Measurements from ENCODE around the gene ZNF436.

ZNF436 gene

DNA sequence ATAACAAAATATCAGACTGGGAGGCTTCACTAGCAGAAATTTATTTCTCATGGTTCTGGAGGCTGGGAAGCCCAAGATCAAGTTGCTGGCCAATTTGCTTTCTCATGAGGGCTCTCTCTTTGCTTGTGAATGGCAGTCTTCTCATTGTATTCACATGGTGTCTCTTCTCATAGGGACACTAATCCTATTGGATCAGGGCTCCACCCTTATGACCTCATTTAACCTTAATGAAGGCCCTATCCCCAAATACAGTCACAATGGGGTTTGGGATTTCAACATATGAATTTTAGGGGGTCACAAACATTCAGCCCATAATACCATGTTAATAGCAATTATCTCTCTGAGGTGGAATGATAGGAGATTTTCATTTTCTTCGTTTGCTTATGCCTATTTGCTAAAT is 29.6 kb upstream of the ZNF436 start:
- H3K27ac Mint-ChIP-seq: no peak overlapping the region
- H3K27me3 Mint-ChIP-seq: peaks cover 4 to 5% of the 10 kb centered on the region in 2 donors
- H3K4me1 Mint-ChIP-seq: peaks cover 0 to 2% of the 10 kb centered on the region in 2 donors
- no peaks in the 10 kb centered on the region for H3K36me3 Mint-ChIP-seq
- H3K4me3 Mint-ChIP-seq: no peak overlapping the region
- no peaks in the 10 kb centered on the region for H3K9me3 Mint-ChIP-seq
- no peak for ATAC-seq (replicated peaks)
- DNase-seq: no peak

DNA sequence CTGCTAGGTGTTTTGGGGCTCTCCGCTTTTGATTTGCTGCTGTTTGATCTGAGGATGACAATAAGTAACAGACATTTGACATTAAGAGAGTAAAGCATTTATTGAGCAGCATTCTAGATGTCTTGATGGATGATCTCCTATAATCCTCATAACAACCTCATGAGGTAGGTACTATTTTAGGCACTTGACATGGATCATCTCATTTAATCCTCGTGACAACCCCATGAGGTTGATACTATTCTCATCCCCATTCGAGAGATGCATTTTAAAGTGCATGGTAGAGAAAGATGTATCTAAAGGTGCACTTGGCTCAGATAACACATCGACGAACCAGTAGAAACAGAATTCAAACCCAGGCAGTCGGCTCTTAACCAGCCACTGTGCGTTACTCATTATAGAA is 28.3 kb upstream of the ZNF436 start:
- H3K27me3 Mint-ChIP-seq: peaks cover 4 to 5% of the 10 kb centered on the region in 2 donors
- no peak overlapping the region for H3K4me3 Mint-ChIP-seq
- ATAC-seq (replicated peaks): no peak
- H3K4me1 Mint-ChIP-seq: no peaks in the 10 kb centered on the region
- no peaks in the 10 kb centered on the region for H3K36me3 Mint-ChIP-seq
- no peak for DNase-seq
- H3K9me3 Mint-ChIP-seq: no peaks in the 10 kb centered on the region
- no peak overlapping the region for H3K27ac Mint-ChIP-seq

DNA sequence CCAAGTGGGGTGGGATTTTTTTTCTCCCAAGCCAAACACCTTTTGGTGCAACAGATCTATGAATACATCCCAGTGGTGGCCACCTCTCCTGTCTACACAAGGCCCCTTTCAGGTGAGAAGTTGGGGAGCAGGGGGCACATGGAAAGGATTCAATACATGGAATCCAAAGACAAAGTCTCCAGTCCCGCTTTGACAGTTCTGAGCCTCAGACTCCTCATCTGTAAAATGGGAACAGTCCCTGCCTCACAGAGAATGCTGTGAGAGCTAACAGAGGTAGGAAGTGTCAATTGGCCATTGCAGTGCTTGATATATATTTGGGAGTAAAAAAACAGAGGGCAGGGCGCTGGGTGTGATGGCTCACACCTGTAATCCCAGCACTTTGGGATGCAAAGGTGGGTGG is 26.7 kb upstream of the ZNF436 start:
- Mint-ChIP-seq H3K4me3 (no peak overlapping the region), H3K9me3 (no peaks in the 10 kb centered on the region), H3K27ac (no peak overlapping the region), H3K36me3 (no peaks in the 10 kb centered on the region), H3K4me1 (no peaks in the 10 kb centered on the region), H3K27me3 (peaks cover 4 to 5% of the 10 kb centered on the region in 2 donors)
- DNase-seq (no peak), ATAC-seq (replicated peaks) (no peak)

DNA sequence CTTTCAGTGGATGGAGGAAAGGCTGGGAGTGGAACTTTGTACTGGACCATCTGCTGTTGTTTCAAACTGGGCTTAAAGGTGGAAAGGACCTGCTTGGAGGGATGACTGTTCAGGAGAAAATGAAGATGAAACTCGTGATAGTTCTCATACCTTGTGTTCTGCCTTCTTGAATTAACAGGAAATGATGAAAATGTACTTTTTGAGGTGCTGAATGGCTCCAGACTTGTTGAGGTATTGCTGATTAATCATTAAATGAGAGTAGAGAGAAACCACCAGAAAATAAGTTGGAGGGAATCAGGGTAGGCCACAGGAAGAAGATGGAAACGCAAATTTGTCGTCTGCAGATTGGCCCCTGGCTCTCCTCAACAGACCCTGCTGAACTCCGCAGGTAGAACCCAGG is 26.2 kb upstream of the ZNF436 start:
- DNase-seq (no peak), ATAC-seq (replicated peaks) (no peak)
- Mint-ChIP-seq H3K4me3 (no peak overlapping the region), H3K4me1 (no peaks in the 10 kb centered on the region), H3K36me3 (no peaks in the 10 kb centered on the region), H3K27ac (no peak overlapping the region), H3K9me3 (no peaks in the 10 kb centered on the region), H3K27me3 (peaks cover 4 to 5% of the 10 kb centered on the region in 2 donors)

DNA sequence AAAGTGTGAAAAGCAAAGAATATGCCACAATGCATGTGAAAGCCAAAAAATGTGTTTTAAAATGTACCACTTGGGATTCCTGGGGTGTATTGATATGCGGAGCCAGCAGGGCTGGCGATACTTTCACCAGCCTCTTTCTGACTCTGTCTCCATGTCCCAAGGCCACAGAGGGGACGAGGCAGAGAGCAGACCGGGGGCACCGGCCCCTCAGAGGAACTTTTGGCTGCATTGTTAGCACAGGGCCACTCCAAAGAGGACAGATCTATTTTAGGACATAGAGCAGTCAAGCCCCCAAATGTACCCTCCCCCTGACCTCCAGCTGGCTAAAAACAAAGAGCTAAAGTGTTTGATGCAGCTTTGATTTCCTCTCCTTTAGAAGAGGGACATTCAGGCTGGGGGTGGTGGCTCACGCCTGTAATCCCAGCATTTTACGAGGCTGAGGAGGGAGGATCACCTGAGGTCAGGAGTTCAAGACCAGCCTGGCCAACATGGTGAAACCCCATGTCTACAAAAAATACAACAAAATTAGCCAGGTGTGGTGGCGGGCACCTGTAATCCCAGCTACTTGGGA is 25.6 kb upstream of the ZNF436 start:
- Mint-ChIP-seq H3K27ac (no peak overlapping the region), H3K9me3 (no peaks in the 10 kb centered on the region), H3K4me3 (no peak overlapping the region), H3K27me3 (peaks cover 4 to 5% of the 10 kb centered on the region in 2 donors), H3K4me1 (no peaks in the 10 kb centered on the region), H3K36me3 (no peaks in the 10 kb centered on the region)
- ATAC-seq (replicated peaks): no peak
- DNase-seq: no peak

DNA sequence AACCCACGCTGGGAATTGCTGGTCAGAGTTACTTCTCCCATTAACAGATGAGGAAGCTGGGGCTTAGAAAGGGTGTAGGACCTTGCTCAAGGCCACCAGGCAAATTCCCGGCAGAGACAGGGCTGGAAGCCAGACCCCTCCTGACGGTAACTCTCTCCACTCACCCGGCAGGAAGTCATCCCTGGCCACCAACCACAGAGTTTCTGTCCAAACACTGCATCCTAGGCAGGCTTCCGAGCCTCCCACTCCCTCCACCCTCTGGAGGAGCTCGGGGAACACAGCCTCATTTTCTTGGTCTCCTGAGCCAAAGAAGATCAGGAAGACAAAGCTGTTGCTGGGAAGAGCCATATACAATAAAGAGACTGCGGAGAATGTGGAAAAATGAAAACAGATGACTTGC is 25.0 kb upstream of the ZNF436 start:
- no peaks in the 10 kb centered on the region for H3K36me3 Mint-ChIP-seq
- DNase-seq: no peak
- no peak for ATAC-seq (replicated peaks)
- H3K9me3 Mint-ChIP-seq: no peaks in the 10 kb centered on the region
- no peaks in the 10 kb centered on the region for H3K4me1 Mint-ChIP-seq
- H3K27me3 Mint-ChIP-seq: peaks cover 4 to 5% of the 10 kb centered on the region in 2 donors
- no peak overlapping the region for H3K4me3 Mint-ChIP-seq
- H3K27ac Mint-ChIP-seq: no peak overlapping the region

DNA sequence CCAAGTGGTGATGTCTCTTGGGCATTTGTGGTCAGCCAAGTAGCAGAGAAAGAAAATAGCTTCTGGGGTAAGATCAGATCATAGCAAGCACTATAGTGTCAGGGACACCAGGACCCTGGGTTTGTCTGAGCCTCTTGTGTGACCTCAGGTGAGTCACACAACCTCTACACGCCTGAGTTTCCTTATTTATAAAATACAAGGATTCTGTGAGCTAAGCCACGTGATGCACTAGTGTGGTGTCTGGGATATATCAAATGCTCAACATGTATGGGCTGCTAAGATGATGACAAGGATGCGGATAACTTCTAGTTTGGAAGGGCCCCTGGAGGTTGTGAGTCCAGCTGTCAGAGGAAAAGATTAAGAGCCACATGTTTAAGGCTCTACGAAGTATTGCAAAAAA is 24.5 kb upstream of the ZNF436 start:
- Mint-ChIP-seq H3K4me1 (no peaks in the 10 kb centered on the region), H3K36me3 (no peaks in the 10 kb centered on the region), H3K27me3 (peaks cover 4 to 5% of the 10 kb centered on the region in 2 donors), H3K27ac (no peak overlapping the region), H3K4me3 (no peak overlapping the region), H3K9me3 (no peaks in the 10 kb centered on the region)
- DNase-seq (no peak), ATAC-seq (replicated peaks) (no peak)

DNA sequence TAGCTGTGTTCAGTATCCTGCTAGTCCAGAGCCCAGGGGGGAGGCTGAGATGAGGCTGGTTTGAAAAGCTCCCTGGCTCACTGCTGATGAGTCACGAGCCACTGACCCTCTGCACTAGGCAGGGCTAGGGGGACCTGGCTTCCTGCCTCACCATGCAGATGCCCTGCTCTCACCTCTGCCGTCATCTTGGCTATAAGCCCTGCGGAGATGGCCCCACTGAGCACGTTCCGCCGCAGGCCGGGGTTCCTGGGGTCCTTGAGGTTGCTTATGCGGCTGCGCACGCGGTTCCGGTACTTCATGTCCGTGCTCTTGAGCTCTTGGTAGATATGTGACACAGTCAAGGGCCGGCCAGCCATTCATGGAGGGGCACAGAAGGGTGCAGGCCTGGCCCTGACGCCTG is 24.1 kb upstream of the ZNF436 start:
- ATAC-seq (replicated peaks): no peak

DNA sequence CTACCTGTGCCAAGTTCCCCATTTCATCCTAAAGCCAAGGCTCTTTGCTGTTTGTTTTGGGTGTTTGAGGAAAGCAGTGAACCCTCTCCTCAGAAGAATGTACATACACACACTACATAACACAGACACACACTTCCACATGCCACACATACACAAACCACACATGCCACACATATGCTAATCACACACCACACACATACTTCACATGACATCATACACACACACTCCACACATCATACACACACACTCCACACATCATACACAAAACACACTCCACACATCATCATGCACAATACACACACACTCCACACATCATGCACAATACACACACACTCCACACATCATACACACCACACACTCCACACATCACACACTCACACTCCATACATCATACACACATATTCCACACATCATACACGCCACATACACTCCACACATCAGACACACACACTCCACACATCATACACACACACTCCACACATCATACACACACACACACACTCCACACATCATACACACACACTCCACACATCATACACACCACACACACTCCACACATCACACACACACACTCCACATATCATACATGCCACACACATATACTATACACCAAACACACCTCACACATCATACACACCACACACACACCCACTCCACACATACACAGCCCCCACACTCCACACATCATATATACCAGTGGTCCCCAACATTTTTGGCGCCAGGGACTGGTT is 22.7 kb upstream of the ZNF436 start:
- no peak for ATAC-seq (replicated peaks)
- Mint-ChIP-seq H3K36me3 (no peaks in the 10 kb centered on the region), H3K27ac (no peak overlapping the region), H3K4me1 (no peaks in the 10 kb centered on the region), H3K27me3 (peaks cover 4 to 12% of the 10 kb centered on the region in 2 donors), H3K4me3 (no peak overlapping the region), H3K9me3 (no peaks in the 10 kb centered on the region)
- DNase-seq: no peak

More for the DNA sequence above, 24.1 kb upstream of the ZNF436 start:
- no peak overlapping the region for H3K27ac Mint-ChIP-seq
- H3K4me1 Mint-ChIP-seq: no peaks in the 10 kb centered on the region
- no peaks in the 10 kb centered on the region for H3K9me3 Mint-ChIP-seq
- H3K27me3 Mint-ChIP-seq: peaks cover 4 to 5% of the 10 kb centered on the region in 2 donors
- no peak overlapping the region for H3K4me3 Mint-ChIP-seq
- DNase-seq: no peak
- no peaks in the 10 kb centered on the region for H3K36me3 Mint-ChIP-seq

DNA sequence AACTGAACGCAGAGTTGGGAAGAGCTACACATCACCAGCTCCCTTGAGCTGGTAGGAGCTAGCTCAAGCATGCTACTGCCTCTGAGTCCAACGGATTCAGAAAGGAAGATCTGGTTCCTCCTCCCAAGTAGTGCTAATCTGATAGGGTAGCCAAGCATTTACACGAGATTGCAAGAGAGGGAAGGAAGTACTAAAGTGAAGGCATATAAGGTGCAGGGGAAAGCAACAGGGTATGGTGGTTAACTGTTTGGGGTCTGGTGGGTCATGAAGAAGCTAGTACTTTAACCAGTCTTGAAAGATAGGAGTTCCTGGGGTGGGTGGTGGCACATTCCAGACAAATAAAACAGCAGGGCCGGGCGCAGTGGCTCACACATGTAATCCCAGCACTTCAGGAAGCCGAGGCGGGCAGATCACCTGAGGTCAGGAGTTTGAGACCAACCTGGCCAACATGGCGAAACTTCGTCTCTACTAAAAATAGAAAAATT is 20.2 kb upstream of the ZNF436 start:
- Mint-ChIP-seq H3K27ac (no peak overlapping the region), H3K27me3 (peaks cover 3 to 14% of the 10 kb centered on the region in 2 donors), H3K36me3 (no peaks in the 10 kb centered on the region), H3K9me3 (no peaks in the 10 kb centered on the region), H3K4me1 (no peaks in the 10 kb centered on the region), H3K4me3 (no peak overlapping the region)
- no peak for ATAC-seq (replicated peaks)
- no peak for DNase-seq

DNA sequence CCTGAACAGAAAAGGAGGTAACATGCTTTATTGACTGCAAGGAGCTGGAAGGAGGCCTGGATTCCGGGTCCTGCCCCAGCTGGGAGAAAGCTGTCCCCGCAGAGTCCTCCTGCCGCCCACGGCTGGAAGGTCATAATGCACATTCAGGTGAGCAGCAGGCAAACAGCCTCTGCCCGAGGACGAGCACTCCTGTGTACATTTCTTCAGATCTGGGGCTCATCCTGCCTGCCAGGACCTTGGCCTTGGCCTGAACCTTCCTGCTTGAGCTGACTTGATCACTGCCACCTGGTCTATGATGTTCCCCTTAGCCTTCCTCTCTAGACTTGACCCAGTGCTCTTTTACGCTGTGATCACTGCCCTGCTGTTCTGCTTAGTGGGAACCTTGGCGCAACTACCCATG is 17.9 kb upstream of the ZNF436 start:
- H3K9me3 Mint-ChIP-seq: no peaks in the 10 kb centered on the region
- no peak for DNase-seq
- H3K27me3 Mint-ChIP-seq: peaks cover 0 to 10% of the 10 kb centered on the region in 2 donors
- no peak overlapping the region for H3K4me3 Mint-ChIP-seq
- no peaks in the 10 kb centered on the region for H3K36me3 Mint-ChIP-seq
- no peak overlapping the region for H3K27ac Mint-ChIP-seq
- no peak for ATAC-seq (replicated peaks)
- H3K4me1 Mint-ChIP-seq: no peaks in the 10 kb centered on the region

DNA sequence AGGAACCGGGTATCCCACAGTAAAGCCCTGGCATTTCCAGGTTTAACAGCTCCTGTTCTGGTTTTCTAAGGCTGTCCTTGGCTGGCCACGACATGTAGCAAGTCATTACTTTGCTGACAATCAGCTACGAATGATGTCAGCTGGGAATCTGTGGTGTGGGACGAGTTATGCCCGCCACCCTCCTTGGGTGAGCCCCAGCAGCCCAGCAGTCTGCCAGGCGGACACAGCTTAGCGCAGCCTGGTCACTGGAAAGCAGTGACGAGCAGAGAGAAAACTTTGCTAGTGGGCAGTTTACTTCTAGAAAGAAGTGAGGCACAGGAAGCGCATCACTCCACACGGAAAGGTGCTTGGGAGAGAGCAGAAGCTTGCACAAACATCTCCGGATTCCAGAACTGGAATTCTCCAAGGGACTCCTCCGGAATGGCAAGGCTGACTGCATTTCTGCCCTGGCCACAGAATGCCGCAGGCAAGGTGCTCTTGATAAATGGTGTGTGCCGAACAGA is 15.5 kb upstream of the ZNF436 start:
- peaks cover 4 to 6% of the 10 kb centered on the region in 2 donors for H3K4me1 Mint-ChIP-seq
- H3K36me3 Mint-ChIP-seq: no peaks in the 10 kb centered on the region
- no peaks in the 10 kb centered on the region for H3K9me3 Mint-ChIP-seq
- ATAC-seq (replicated peaks): no peak
- H3K27me3 Mint-ChIP-seq: peaks cover 0 to 10% of the 10 kb centered on the region in 2 donors
- H3K4me3 Mint-ChIP-seq: no peak overlapping the region
- no peak overlapping the region for H3K27ac Mint-ChIP-seq
- DNase-seq: no peak

DNA sequence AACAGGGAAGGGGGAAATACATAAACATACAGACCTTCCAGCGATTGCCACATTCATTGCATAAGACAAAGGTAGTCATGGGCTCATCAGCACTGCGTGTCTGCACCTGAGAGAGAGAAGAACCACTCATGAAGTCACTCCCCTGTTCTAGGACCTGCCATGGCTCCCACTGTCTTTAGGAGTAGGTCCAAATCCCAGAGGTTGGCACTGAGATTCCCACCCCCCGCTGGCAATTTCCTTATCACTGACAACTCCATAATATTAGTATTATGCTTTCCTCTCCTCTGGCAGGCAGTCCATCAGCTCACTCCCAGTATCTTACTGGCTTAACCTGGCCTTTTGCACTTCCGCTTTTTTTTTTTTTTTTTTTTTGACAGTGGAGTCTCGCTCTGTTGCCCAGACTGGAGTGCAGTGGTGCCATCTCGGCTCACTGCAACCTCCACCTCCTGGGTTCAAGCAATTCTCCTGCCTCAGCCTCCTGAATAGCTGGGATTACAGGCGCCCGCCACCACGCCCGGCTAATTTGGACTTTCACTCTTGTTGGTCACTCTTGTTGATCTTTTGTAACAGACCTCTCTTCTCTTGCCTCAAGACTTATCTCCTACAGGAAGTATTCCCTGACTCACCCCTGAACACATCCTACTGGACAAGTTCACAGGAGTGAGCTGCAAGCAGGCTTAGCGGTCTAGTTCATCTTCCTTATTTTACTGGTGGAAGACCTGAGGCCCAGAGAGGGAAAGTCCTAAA is 14.8 kb upstream of the ZNF436 start:
- no peak overlapping the region for H3K27ac Mint-ChIP-seq
- no peak overlapping the region for H3K4me3 Mint-ChIP-seq
- ATAC-seq (replicated peaks) (no peak), DNase-seq (no peak)
- H3K4me1 Mint-ChIP-seq: peaks cover 4 to 6% of the 10 kb centered on the region in 2 donors
- peaks cover 0 to 10% of the 10 kb centered on the region in 2 donors for H3K27me3 Mint-ChIP-seq
- H3K9me3 Mint-ChIP-seq: no peaks in the 10 kb centered on the region
- no peaks in the 10 kb centered on the region for H3K36me3 Mint-ChIP-seq

DNA sequence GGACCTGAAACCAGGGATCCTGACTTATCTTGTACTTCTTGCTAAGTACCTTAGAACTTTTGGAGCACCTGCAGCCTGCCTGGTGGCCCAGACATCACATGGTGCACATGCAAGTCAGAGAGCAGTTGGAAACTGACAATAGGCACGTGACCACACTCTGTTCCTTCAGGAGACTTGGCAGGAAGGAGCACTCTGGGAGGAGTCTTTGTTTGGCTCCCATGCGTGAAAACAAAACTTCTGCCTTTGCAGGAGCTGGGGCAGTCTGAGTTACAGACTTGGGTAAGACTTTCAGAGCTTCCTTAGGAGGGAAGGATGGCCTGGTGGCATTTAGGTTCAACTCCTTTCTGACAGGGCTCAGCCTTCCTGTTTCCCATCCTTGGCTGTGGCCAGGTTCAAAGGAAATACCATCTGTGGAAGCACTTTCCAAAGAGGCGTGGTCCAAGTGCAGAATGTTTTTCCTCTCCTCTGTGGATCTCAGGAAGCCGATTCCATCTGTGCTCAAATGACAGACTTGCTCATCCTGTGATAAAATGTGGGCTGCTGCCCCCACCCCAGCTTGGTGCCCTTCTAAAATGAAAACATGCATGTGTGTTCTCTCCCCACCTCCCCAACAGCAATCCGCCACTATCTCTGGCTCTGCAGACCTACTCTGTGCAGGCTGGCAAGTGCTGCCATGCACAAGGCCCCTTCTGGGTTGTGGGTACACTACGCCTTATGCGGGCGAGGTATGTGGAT is 14.1 kb upstream of the ZNF436 start:
- ATAC-seq (replicated peaks) (no peak), DNase-seq (no peak)
- Mint-ChIP-seq H3K27ac (no peak overlapping the region), H3K27me3 (peaks cover 0 to 10% of the 10 kb centered on the region in 2 donors), H3K4me3 (no peak overlapping the region), H3K9me3 (no peaks in the 10 kb centered on the region), H3K36me3 (no peaks in the 10 kb centered on the region), H3K4me1 (peaks cover 4 to 6% of the 10 kb centered on the region in 2 donors)
